Endothelial cell of hepatic sinusoid (primary cell): ENCODE results near the gene RBMY1J.
"Not testable (repeated sequence)": the region's sequence is repeated elsewhere in the genome, so short reads cannot be mapped to it uniquely, and the experiment has no call there.

Source experiments
- in situ Hi-C: cut with HindIII; loops from 2 replicates; pipeline ENCODE4 v1.10.0; 2017; ENCODE audit warnings: low sequenced_read_pairs

Gene RBMY1J

GRCh38 chrY:22403110-22403509 is at the start of gene RBMY1J:
Gene RBMY1J (plus strand): TSS chrY:22403410. CDS start chrY:22405448, 2,038 bp downstream.
- in situ Hi-C loops, result not testable (repeated sequence)

GRCh38 chrY:22367416-22367815 is 35.8 kb upstream of the RBMY1J start:
- in situ Hi-C loops, result no loop called here

DNA sequence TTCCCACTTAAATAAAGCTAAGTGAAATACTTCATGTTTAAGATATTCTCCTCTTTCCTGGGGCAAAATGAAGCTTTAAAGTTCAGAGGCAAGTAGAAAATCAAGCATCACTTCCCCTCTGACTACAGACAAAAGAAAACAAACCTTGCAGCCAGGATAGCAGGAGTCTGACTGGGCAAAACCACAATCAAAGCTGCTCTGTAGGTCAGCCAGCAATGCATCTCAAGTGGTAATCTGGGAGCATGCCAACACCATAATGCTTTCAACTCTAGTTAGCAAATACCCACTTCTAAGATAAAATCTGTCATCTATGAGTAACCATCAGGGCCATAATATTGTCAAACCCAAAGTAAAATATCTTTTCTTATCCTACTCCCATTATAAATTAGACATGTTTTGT is 32.6 kb upstream of the RBMY1J start:
- in situ Hi-C loops, result no loop called here

- in situ Hi-C loops, result no loop called here
These were observed 29.7 kb upstream of the RBMY1J start for GRCh38 chrY:22373494-22373893.

- in situ Hi-C loops, result not testable (repeated sequence)
These were observed 41.6 kb downstream of the RBMY1J start for GRCh38 chrY:22444718-22445396.

DNA sequence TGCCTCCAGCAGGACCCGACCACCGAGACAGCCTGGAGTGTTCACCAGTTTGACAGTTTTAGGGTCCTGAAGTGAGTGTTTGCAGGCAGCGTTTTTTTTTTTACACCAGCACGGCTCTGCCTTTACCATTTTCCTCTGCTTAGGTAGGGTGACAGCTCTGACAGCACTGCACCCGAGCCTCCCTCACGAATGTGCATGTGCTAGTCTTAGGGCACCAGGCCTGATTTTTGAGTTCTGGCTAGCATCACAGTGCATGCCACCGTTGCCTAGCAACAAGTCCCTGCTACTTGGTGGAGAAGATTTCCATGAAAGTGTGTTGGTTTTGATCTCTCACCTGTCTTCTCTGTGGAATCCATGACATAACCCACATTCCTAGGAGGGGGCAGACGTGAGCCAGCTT is 52.3 kb downstream of the RBMY1J start:
- in situ Hi-C loops, result not testable (repeated sequence)

DNA sequence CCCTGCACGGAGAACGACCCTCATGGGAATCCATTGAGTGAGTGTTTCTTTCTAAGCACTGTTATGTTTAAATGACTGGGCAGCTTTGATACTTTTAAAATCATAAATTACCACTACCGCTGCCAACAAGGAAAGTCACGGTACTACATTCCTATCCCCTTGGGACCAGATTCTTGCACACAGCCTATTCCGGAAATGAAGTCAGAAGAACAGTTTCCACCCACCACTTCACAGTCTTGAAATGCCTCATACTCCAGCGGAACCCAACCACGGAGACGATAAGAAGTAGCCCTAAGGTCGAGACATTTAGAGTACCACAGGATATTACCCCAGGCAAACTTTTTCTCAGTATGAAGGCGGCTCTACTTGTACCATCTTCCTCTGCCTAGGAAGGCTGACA is 58.8 kb downstream of the RBMY1J start:
- in situ Hi-C loops, result not testable (repeated sequence)
